K562 (cell line): ENCODE measurements around the gene LTO1. TPM values are rescaled to one million over a fixed set of nuclear protein-coding genes. Genes with fewer than 3 reads are reported as not detected.

Experiments used
- ATAC-seq: fragments of 200-7000 bp; cut with Tn5 transposase; 3 replicates; pipeline ENCODE4 v1.9.1; 2020; ENCODE audit warnings: moderate library complexity
- BruUV-seq: library from RNA; stranded (reverse); fragments of 400-500 nt; replicated peaks from 2 replicates; lab custom pipeline; 2021; lab: Mats Ljungman, UMichigan
- CTCF ChIA-PET: fragments of 300-600 bp; formaldehyde crosslinking; extraction: SDS; loops from one replicate; lab custom pipeline; 2021; ENCODE audit warnings: low intra/inter-chr PET ratio; lab: Yijun Ruan, JAX
- POLR2A ChIA-PET: fragments of 300-600, 350-650 bp; sonication (Branson Sonifier 250); formaldehyde crosslinking; extraction: SDS; loops from one replicate; lab custom pipeline; 2021; ENCODE audit warnings: antibody characterized with exemption, inconsistent platforms; lab: Yijun Ruan, JAX
- DNase-seq, 4 experiments: peaks; one replicate each; pipeline versions ENCODE4 v3.0.0 to v3.0.0-alpha.2; 2011 to 2018; ENCODE audit warnings: low spot score in 3 of 4, mixed read lengths in 3 of 4; ENCODE audit errors: extremely low read depth in 1 of 4
- FAIRE-seq: peaks from 2 replicates; lab custom pipeline; 2011; peaks lifted over from hg19 to GRCh38; lab: Jason Lieb, UNC
- H2AFZ ChIP-seq: 2 replicates; pipeline ENCODE4 v1.6.0; 2011; ENCODE audit warnings: low read depth, low read length, control low read depth, inconsistent platforms
- H3K27ac ChIP-seq: fragments of 200-600 bp; 3 replicates; pipeline ENCODE4 v1.8.0; 2011; ENCODE audit warnings: low read depth, mild to moderate bottlenecking, control low read depth, inconsistent platforms, low read length, moderate library complexity, mixed read lengths; ENCODE audit errors: extremely low read depth
- H3K27me3 ChIP-seq, 2 experiments: fragments of 300-600 bp in 1 of 2; 2 replicates in 1 of 2; 3 replicates in 1 of 2; pipeline versions ENCODE4 v1.6.0 to v1.8.0; 2011; ENCODE audit warnings: inconsistent platforms in 2 of 2, low read length in 2 of 2, mild to moderate bottlenecking in 1 of 2, mixed read lengths in 1 of 2, moderate library complexity in 1 of 2; ENCODE audit not compliant: control insufficient read depth in 2 of 2, insufficient read depth in 2 of 2
- H3K36me3 ChIP-seq: fragments of 300-600 bp; 3 replicates; pipeline ENCODE4 v1.8.0; 2011; ENCODE audit warnings: mild to moderate bottlenecking, low read length, inconsistent platforms; ENCODE audit not compliant: control insufficient read depth, insufficient read depth
- H3K4me1 ChIP-seq, 2 experiments: fragments of 200-600 bp in 1 of 2; replicated peaks in 1 of 2; 2 replicates in 1 of 2; 3 replicates in 1 of 2; pipeline versions ENCODE4 v1.5.1 to v1.8.0; 2011; ENCODE audit warnings: inconsistent platforms in 2 of 2, low read length in 2 of 2, mild to moderate bottlenecking in 1 of 2, mixed read lengths in 1 of 2, moderate library complexity in 1 of 2; ENCODE audit not compliant: control insufficient read depth in 2 of 2, insufficient read depth in 2 of 2
- H3K4me2 ChIP-seq: 2 replicates; pipeline ENCODE4 v1.6.1; 2011; ENCODE audit warnings: low read length, control low read depth, inconsistent platforms, mixed read lengths; ENCODE audit not compliant: insufficient read depth
- H3K4me3 ChIP-seq: fragments of 200-600 bp; sonication (generic), shearing (Covaris generic); 2 replicates; pipeline ENCODE4 v1.5.1; 2016; ENCODE audit warnings: control low read depth, inconsistent platforms
- H3K79me2 ChIP-seq: fragments of 200-600 bp; 3 replicates; pipeline ENCODE4 v1.8.0; 2011; ENCODE audit warnings: low read length, inconsistent platforms; ENCODE audit not compliant: control insufficient read depth, insufficient read depth
- H3K9ac ChIP-seq, 2 experiments: 2 replicates each; pipeline versions ENCODE4 v1.6.0 to v1.6.1; 2011; ENCODE audit warnings: low read depth in 2 of 2, low read length in 2 of 2, control low read depth in 1 of 2, inconsistent platforms in 1 of 2, mild to moderate bottlenecking in 1 of 2, mixed read lengths in 1 of 2; ENCODE audit not compliant: insufficient read depth in 1 of 2
- H3K9me1 ChIP-seq: one replicate; pipeline ENCODE4 v1.6.0; 2011; ENCODE audit warnings: inconsistent platforms, mild to moderate bottlenecking, low read length, moderate library complexity; ENCODE audit not compliant: control insufficient read depth, insufficient read depth
- H3K9me3 ChIP-seq: replicated peaks from 2 replicates; pipeline ENCODE4 v1.5.1; 2011; ENCODE audit warnings: low read depth, low read length, inconsistent platforms; ENCODE audit not compliant: control insufficient read depth, insufficient read depth
- H4K20me1 ChIP-seq: replicated peaks from 2 replicates; pipeline ENCODE4 v1.6.1; 2011; ENCODE audit warnings: low read length, inconsistent platforms, mixed read lengths; ENCODE audit not compliant: control insufficient read depth, insufficient read depth
- CREB5 ChIP-seq: fragments of 250-450 bp; sonication (Bioruptor Pico); IDR thresholded peaks from 2 replicates; pipeline ENCODE4 v1.5.0; 2020; ENCODE audit warnings: mild to moderate bottlenecking
- POLR2G ChIP-seq: fragments of 200-400 bp; formaldehyde crosslinking; IDR thresholded peaks from 2 replicates; pipeline ENCODE4 v1.6.1; 2017; ENCODE audit warnings: low read depth, mild to moderate bottlenecking, antibody characterized with exemption, low read length, moderate library complexity
- WGBS: fragments of 100-300 bp; shearing (Covaris generic); methylation state at CpG from one replicate; pipeline ENCODE4 v1.1.6; 2016; ENCODE audit warnings: low coverage, mixed read lengths; ENCODE audit not compliant: insufficient coverage; ENCODE audit errors: missing lambda C conversion rate; 5-methylcytosine and 5-hydroxymethylcytosine counted together
- in situ Hi-C: fragments of 300-500 bp; cut with MboI; formaldehyde crosslinking; loops from 4 replicates; pipeline ENCODE4 v1.15.0; 2018; ENCODE audit warnings: inconsistent platforms, mixed read lengths
- intact Hi-C: fragments of 100-400 bp; cut with micrococcal nuclease; formaldehyde crosslinking; loops from 2 replicates; pipeline ENCODE4 v1.14.2; 2022
- polyA plus RNA-seq, 8 experiments: library from polyadenylated mRNA; depleted of rRNA in 4 of 8; stranded (reverse) in 5 of 8; unstranded in 3 of 8; fragments of >200 nt; fragmentation: Nextera tagmentation in 2 of 8; fragmentation: Illumina TruSeq in 1 of 8; extraction: Ambion mirVana in 2 of 8; extraction: Trizol in 1 of 8; gene quantifications; 2 replicates each; pipeline versions ENCODE4 v1.2.1 to v1.2.3, GENCODE V29; 2011 to 2014; ENCODE audit warnings: inconsistent platforms in 1 of 8, missing spikeins in 1 of 8
- total RNA-seq, 7 experiments: library from RNA; depleted of rRNA in 6 of 7; stranded (reverse); fragments of >200 nt in 6 of 7; fragmentation: Illumina TruSeq in 2 of 7; extraction: Trizol in 2 of 7; gene quantifications; 2 replicates each; pipeline versions ENCODE4 v1.2.1 to v1.2.3, GENCODE V29; 2011 to 2021; ENCODE audit warnings: low replicate concordance in 1 of 7

Gene LTO1
- total and polyA plus RNA-seq, 9 of the 15 experiments (the other 6 are each of a cell fraction or from before 2014, with no cell fraction given): 2.6 to 43.4 (median 19.1) TPM

GRCh38 chr11:69650081-69650831, 24.9 kb downstream of the LTO1 start:
- Histone ChIP-seq H3K9me1 (no peaks in the 10 kb centered on the region), H3K79me2 (no peaks in the 10 kb centered on the region), H3K36me3 (no peaks in the 10 kb centered on the region), H3K4me2 (no peak overlapping the region), H3K4me3 (no peak overlapping the region), H3K4me1 (peaks cover 0 to 39% of the 10 kb centered on the region in 2 experiments; a peak in 2 of 5 replicates), H3K27ac (no peak overlapping the region), H4K20me1 (no peaks in the 10 kb centered on the region; the same call in none of the 2 replicates), H3K9ac (peak overlapping the region in 1 of 2 experiments; percentile 26; a peak in 1 of 4 replicates), H3K9me3 (no peaks in the 10 kb centered on the region), H2AFZ (no peak overlapping the region), H3K27me3 (peaks cover 0 to 6% of the 10 kb centered on the region in 2 experiments; a peak in 2 of 5 replicates)
- intact Hi-C loops (no loop called here), in situ Hi-C loops (loop anchor here (25.0 kb wide), 2 partner anchors 813 to 1013 kb away; partner anchors contain the start of gene CPT1A)
- ChIA-PET CTCF (no interaction called here), POLR2A (interaction anchor here (0.6 kb wide), 2 partner anchors 33 to 522 kb away, joined by 3 read pairs; no protein-coding TSS in a partner anchor)
- DNase-seq: no peak
- 63% methylated on average over 19 of the region's 24 CpGs for WGBS
- ATAC-seq: no peak
- no TSS peak for BruUV-seq
- TF ChIP-seq CREB5 (CRISPR knock-in tag) (no peak), POLR2G (peak; percentile 48)
- no peak for FAIRE-seq
